ENCODE data around the gene SYNDIG1. TPM values are rescaled to one million over a fixed set of nuclear protein-coding genes. Genes with fewer than 3 reads are reported as not detected.

Gene SYNDIG1
- polyA plus RNA-seq, 1 donor from 2014 or later, result 0.22 TPM

DNA sequence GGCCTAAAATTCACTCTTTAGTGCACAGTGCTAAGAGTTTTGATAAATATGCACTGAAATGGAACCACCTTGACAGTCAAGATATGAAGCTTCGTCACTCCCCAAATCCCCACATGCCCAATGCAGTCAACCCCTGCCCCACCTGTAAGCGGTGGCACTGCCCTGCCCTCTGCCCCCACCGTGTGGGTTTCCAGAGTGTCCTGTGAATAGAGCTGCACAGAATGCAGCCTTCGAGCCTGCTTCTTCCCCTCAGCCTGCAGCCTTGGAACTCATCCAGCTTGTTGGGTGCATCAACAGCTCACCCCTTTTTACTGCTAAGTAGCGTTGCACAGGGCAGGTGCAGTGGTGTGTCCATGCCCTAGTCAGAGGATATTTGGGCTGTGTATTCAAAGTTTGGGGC, 216.3 kb downstream of the SYNDIG1 start:
- Histone ChIP-seq H3K27ac (ENCODE audit: low read length) (no peak overlapping the region), H2AFZ (ENCODE audit: low read depth, low read length) (no peak overlapping the region), H3K79me2 (replicated peaks; ENCODE audit: insufficient read depth, low read length) (no peaks in the 10 kb centered on the region), H3K36me3 (ENCODE audit: insufficient read depth, low read length) (no peaks in the 10 kb centered on the region), H3K9me2 (ENCODE audit: insufficient read depth, low read length) (no peaks in the 10 kb centered on the region), H3K4me2 (ENCODE audit: low read length) (no peak overlapping the region), H4K20me1 (ENCODE audit: insufficient read depth) (no peaks in the 10 kb centered on the region), H3K4me3 (ENCODE audit: low read length) (no peak overlapping the region), H3K27me3 (ENCODE audit: insufficient read depth, low read depth, low read length) (no peaks in the 10 kb centered on the region), H3F3A (ENCODE audit: insufficient read depth, low read length, poor library complexity, severe bottlenecking) (no peaks in the 10 kb centered on the region), H3K9ac (ENCODE audit: low read length) (no peak overlapping the region), H3K9me3 (ENCODE audit: low read length) (no peaks in the 10 kb centered on the region)
- TF ChIP-seq RAD21 (conservative IDR thresholded peaks at IDR 0.05) (no peak), TAF1 (IDR thresholded peaks at IDR 0.05; ENCODE audit: low read depth) (no peak), SMC3 (conservative IDR thresholded peaks at IDR 0.05; ENCODE audit: poor library complexity) (no peak), EZH2 (IDR thresholded peaks at IDR 0.05; ENCODE audit: borderline replicate concordance, insufficient read depth, low read length, poor library complexity, severe bottlenecking) (no peak)

DNA sequence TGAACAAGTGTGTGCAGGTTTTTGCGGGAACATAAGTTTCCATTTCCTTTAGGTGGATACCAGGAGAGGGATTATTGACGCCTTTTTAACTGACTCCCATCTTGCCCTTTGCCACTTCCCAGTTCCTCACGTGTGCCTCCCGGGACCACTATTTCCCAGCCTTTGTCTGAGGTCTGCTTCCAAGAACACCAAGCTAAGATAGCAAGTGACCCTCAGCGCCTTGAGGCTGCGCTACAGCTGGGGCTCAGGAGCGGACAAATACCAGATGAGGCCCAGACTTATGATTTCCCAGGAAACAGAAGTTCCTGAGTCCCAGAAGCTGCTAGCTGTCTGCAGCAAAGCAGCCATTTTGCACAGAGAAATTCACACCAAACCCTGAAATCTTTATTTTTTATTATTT, 216.7 kb downstream of the SYNDIG1 start:
- no peak for TF ChIP-seq RAD21 (conservative IDR thresholded peaks at IDR 0.05)
- Histone ChIP-seq H3K4me3 (ENCODE audit: low read length) (no peak overlapping the region), H4K20me1 (ENCODE audit: insufficient read depth) (no peaks in the 10 kb centered on the region)

DNA sequence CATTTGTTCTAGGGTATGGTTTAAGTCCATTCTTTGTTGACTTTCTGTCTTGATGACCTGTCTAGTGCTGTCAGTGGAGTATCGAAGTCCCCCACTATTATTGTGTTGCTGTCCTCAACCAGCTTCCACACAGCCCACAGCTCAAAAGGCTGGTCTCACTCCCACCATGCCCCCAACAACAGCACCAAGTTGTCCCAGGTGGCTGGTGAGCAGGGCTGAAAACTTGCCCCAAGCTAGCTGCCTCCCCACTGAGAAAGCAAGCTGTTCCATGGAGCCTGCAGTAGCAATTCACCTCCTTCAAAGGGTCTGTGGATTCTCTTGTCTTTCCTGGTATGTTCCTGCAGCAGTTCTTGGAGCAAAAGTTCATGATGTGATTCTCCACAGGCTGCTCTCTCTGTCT, 221.0 kb downstream of the SYNDIG1 start:
- Histone ChIP-seq H3K9me2 (ENCODE audit: insufficient read depth, low read length) (no peaks in the 10 kb centered on the region), H2AFZ (ENCODE audit: low read depth, low read length) (no peak overlapping the region), H3F3A (ENCODE audit: insufficient read depth, low read length, poor library complexity, severe bottlenecking) (no peaks in the 10 kb centered on the region), H3K27me3 (ENCODE audit: insufficient read depth, low read depth, low read length) (no peaks in the 10 kb centered on the region), H3K79me2 (replicated peaks; ENCODE audit: insufficient read depth, low read length) (no peaks in the 10 kb centered on the region), H3K9ac (ENCODE audit: low read length) (no peak overlapping the region), H4K20me1 (ENCODE audit: insufficient read depth) (no peaks in the 10 kb centered on the region), H3K36me3 (ENCODE audit: insufficient read depth, low read length) (no peaks in the 10 kb centered on the region), H3K4me2 (ENCODE audit: low read length) (no peak overlapping the region), H3K27ac (ENCODE audit: low read length) (no peak overlapping the region), H3K9me3 (ENCODE audit: low read length) (no peaks in the 10 kb centered on the region), H3K4me3 (ENCODE audit: low read length) (no peak overlapping the region)
- TF ChIP-seq MXI1 (conservative IDR thresholded peaks at IDR 0.05; ENCODE audit: poor library complexity, severe bottlenecking), result no peak

More for the DNA sequence above, 216.7 kb downstream of the SYNDIG1 start:
- Histone ChIP-seq H3K9ac (ENCODE audit: low read length) (no peak overlapping the region), H3K9me2 (ENCODE audit: insufficient read depth, low read length) (no peaks in the 10 kb centered on the region), H3K9me3 (ENCODE audit: low read length) (no peaks in the 10 kb centered on the region), H3K27me3 (ENCODE audit: insufficient read depth, low read depth, low read length) (no peaks in the 10 kb centered on the region), H3K79me2 (replicated peaks; ENCODE audit: insufficient read depth, low read length) (no peaks in the 10 kb centered on the region), H3K36me3 (ENCODE audit: insufficient read depth, low read length) (no peaks in the 10 kb centered on the region), H2AFZ (ENCODE audit: low read depth, low read length) (no peak overlapping the region), H3K4me2 (ENCODE audit: low read length) (no peak overlapping the region), H3K27ac (ENCODE audit: low read length) (no peak overlapping the region), H3F3A (ENCODE audit: insufficient read depth, low read length, poor library complexity, severe bottlenecking) (no peaks in the 10 kb centered on the region)

DNA sequence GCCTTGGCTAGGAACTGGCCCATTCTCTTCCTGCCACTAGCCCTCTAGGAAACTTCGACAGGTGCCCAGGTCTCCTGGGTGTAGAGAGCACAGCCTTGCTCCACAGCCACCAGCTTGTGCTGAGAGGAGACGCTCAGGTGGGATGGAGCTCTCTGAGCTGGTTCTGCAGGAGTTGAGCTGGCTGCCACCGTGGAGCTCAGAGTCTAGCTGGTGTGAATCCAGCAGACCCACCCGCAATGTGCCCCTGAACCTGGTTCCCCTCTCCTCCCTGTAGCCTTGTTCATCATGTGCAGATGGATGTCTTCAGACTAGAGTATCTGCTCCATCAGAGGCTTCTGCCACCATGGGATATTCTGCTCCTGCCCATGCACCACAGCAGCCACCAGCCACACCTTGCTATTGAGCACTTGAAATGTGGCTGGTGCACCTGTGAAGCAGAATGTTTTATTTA, 222.5 kb downstream of the SYNDIG1 start:
- Histone ChIP-seq H3K9me2 (ENCODE audit: insufficient read depth, low read length) (no peaks in the 10 kb centered on the region), H3K9me3 (ENCODE audit: low read length) (no peaks in the 10 kb centered on the region), H4K20me1 (ENCODE audit: insufficient read depth) (no peaks in the 10 kb centered on the region), H3F3A (ENCODE audit: insufficient read depth, low read length, poor library complexity, severe bottlenecking) (no peaks in the 10 kb centered on the region), H3K4me3 (ENCODE audit: low read length) (no peak overlapping the region), H3K79me2 (replicated peaks; ENCODE audit: insufficient read depth, low read length) (no peaks in the 10 kb centered on the region), H3K27ac (ENCODE audit: low read length) (no peak overlapping the region), H2AFZ (ENCODE audit: low read depth, low read length) (no peak overlapping the region), H3K27me3 (ENCODE audit: insufficient read depth, low read depth, low read length) (no peaks in the 10 kb centered on the region), H3K9ac (ENCODE audit: low read length) (no peak overlapping the region), H3K36me3 (ENCODE audit: insufficient read depth, low read length) (no peaks in the 10 kb centered on the region), H3K4me2 (ENCODE audit: low read length) (no peak overlapping the region)
- TF ChIP-seq SMC3 (conservative IDR thresholded peaks at IDR 0.05; ENCODE audit: poor library complexity) (no peak), MXI1 (conservative IDR thresholded peaks at IDR 0.05; ENCODE audit: poor library complexity, severe bottlenecking) (no peak), RAD21 (conservative IDR thresholded peaks at IDR 0.05) (no peak), EZH2 (IDR thresholded peaks at IDR 0.05; ENCODE audit: borderline replicate concordance, insufficient read depth, low read length, poor library complexity, severe bottlenecking) (no peak), EP300 (conservative IDR thresholded peaks at IDR 0.05; ENCODE audit: poor library complexity, severe bottlenecking) (no peak), TAF1 (IDR thresholded peaks at IDR 0.05; ENCODE audit: low read depth) (no peak), POLR2AphosphoS5 (IDR thresholded peaks at IDR 0.05) (no peak)
- TF ChIP-seq, protein P1, sequence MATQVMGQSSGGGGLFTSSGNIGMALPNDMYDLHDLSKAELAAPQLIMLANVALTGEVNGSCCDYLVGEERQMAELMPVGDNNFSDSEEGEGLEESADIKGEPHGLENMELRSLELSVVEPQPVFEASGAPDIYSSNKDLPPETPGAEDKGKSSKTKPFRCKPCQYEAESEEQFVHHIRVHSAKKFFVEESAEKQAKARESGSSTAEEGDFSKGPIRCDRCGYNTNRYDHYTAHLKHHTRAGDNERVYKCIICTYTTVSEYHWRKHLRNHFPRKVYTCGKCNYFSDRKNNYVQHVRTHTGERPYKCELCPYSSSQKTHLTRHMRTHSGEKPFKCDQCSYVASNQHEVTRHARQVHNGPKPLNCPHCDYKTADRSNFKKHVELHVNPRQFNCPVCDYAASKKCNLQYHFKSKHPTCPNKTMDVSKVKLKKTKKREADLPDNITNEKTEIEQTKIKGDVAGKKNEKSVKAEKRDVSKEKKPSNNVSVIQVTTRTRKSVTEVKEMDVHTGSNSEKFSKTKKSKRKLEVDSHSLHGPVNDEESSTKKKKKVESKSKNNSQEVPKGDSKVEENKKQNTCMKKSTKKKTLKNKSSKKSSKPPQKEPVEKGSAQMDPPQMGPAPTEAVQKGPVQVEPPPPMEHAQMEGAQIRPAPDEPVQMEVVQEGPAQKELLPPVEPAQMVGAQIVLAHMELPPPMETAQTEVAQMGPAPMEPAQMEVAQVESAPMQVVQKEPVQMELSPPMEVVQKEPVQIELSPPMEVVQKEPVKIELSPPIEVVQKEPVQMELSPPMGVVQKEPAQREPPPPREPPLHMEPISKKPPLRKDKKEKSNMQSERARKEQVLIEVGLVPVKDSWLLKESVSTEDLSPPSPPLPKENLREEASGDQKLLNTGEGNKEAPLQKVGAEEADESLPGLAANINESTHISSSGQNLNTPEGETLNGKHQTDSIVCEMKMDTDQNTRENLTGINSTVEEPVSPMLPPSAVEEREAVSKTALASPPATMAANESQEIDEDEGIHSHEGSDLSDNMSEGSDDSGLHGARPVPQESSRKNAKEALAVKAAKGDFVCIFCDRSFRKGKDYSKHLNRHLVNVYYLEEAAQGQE (IDR thresholded peaks at IDR 0.05; ENCODE audit: borderline replicate concordance), result no peak
- TF ChIP-seq, protein P2, sequence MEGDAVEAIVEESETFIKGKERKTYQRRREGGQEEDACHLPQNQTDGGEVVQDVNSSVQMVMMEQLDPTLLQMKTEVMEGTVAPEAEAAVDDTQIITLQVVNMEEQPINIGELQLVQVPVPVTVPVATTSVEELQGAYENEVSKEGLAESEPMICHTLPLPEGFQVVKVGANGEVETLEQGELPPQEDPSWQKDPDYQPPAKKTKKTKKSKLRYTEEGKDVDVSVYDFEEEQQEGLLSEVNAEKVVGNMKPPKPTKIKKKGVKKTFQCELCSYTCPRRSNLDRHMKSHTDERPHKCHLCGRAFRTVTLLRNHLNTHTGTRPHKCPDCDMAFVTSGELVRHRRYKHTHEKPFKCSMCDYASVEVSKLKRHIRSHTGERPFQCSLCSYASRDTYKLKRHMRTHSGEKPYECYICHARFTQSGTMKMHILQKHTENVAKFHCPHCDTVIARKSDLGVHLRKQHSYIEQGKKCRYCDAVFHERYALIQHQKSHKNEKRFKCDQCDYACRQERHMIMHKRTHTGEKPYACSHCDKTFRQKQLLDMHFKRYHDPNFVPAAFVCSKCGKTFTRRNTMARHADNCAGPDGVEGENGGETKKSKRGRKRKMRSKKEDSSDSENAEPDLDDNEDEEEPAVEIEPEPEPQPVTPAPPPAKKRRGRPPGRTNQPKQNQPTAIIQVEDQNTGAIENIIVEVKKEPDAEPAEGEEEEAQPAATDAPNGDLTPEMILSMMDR (IDR thresholded peaks at IDR 0.05; ENCODE audit: poor library complexity, severe bottlenecking), result no peak
